Measurements from ENCODE around the gene C12orf57. TPM values are rescaled to one million over a fixed set of nuclear protein-coding genes. Genes with fewer than 3 reads are reported as not detected.

The C12orf57 gene
- total RNA-seq, 4 donors from 2014 or later: 175 to 220 (median 183) TPM

DNA sequence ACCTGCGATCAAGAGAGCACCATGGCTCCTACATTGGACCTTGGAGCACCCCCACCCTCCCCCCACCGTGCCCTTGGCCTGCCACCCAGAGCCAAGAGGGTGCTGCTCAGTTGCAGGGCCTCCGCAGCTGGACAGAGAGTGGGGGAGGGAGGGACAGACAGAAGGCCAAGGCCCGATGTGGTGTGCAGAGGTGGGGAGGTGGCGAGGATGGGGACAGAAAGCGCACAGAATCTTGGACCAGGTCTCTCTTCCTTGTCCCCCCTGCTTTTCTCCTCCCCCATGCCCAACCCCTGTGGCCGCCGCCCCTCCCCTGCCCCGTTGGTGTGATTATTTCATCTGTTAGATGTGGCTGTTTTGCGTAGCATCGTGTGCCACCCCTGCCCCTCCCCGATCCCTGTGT, 2.0 kb upstream of the C12orf57 start:
- H3K4me1 ChIP-seq: peaks cover 22 to 52% of the 10 kb centered on the region in 2 donors
- TF ChIP-seq POLR2A (IDR thresholded peaks at IDR 0.05): no peak
- TF ChIP-seq, protein P1, sequence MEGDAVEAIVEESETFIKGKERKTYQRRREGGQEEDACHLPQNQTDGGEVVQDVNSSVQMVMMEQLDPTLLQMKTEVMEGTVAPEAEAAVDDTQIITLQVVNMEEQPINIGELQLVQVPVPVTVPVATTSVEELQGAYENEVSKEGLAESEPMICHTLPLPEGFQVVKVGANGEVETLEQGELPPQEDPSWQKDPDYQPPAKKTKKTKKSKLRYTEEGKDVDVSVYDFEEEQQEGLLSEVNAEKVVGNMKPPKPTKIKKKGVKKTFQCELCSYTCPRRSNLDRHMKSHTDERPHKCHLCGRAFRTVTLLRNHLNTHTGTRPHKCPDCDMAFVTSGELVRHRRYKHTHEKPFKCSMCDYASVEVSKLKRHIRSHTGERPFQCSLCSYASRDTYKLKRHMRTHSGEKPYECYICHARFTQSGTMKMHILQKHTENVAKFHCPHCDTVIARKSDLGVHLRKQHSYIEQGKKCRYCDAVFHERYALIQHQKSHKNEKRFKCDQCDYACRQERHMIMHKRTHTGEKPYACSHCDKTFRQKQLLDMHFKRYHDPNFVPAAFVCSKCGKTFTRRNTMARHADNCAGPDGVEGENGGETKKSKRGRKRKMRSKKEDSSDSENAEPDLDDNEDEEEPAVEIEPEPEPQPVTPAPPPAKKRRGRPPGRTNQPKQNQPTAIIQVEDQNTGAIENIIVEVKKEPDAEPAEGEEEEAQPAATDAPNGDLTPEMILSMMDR (IDR thresholded peaks at IDR 0.05 in 4 of 5, conservative IDR thresholded peaks at IDR 0.05 in 1 of 5): no peak
- no peak overlapping the region for H3K4me3 ChIP-seq
- intact Hi-C loops (cut with DNase I; ENCODE audit: low total_unique reads): loop anchor here (5.0 kb wide), 2 partner anchors 74 to 151 kb away; partner anchors contain the start of genes C1R and TPI1
- DNase-seq (no peak), ATAC-seq (no peak)
- no peaks in the 10 kb centered on the region for H3K27me3 ChIP-seq
- peaks cover 0 to 11% of the 10 kb centered on the region in 2 donors for H3K36me3 ChIP-seq
- in situ Hi-C loops (cut with MboI; ENCODE audit: low sequenced_read_pairs in 4 of 4): loop anchor here in 2 of 4 donors (10.0 to 25.0 kb wide), 2 partner anchors 171 to 173 kb away; partner anchors contain the start of gene C1RL (in 1 of the 2)
- no peaks in the 10 kb centered on the region for H3K9me3 ChIP-seq
- peak overlapping the region in 1 of 4 donors; percentile 9 for H3K27ac ChIP-seq

DNA sequence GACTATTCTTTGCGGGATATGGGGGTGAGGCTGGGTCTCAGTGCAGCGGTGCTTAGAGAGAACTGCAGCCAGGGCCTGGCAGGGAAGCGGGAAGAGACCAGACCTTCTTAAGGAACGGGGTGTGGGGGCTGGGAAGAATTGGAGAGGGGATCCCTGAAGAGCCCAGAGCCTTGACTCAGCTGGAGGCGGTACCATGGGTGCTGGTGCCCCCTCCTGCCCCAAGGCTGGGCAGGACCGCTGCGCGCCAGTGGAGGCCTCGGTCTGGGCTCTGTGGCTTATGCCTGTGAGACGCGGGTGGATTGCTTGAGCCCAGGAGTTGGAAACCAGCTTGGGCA, 1.5 kb upstream of the C12orf57 start:
- peaks cover 22 to 47% of the 10 kb centered on the region in 2 donors for H3K4me1 ChIP-seq
- no peaks in the 10 kb centered on the region for H3K9me3 ChIP-seq
- H3K27me3 ChIP-seq: no peaks in the 10 kb centered on the region
- H3K36me3 ChIP-seq: peaks cover 0 to 16% of the 10 kb centered on the region in 2 donors
- DNase-seq: peak in 1 of 2 donors; percentile 43
- ATAC-seq: no peak
- TF ChIP-seq, protein P1 (IDR thresholded peaks at IDR 0.05 in 4 of 5, conservative IDR thresholded peaks at IDR 0.05 in 1 of 5): no peak
- no peak for TF ChIP-seq POLR2A (IDR thresholded peaks at IDR 0.05)
- intact Hi-C loops (cut with DNase I; ENCODE audit: low total_unique reads) (loop anchor here (5.0 kb wide), 2 partner anchors 75 to 150 kb away; partner anchors contain the start of genes C1R and TPI1), in situ Hi-C loops (cut with MboI; ENCODE audit: low sequenced_read_pairs in 4 of 4) (loop anchor here in 2 of 4 donors (10.0 to 25.0 kb wide), 2 partner anchors 170 to 173 kb away; partner anchors contain the start of gene C1RL (in 1 of the 2))
- peak overlapping the region; percentile 90 to 94 (median 93) for H3K27ac ChIP-seq
- H3K4me3 ChIP-seq: no peak overlapping the region

DNA sequence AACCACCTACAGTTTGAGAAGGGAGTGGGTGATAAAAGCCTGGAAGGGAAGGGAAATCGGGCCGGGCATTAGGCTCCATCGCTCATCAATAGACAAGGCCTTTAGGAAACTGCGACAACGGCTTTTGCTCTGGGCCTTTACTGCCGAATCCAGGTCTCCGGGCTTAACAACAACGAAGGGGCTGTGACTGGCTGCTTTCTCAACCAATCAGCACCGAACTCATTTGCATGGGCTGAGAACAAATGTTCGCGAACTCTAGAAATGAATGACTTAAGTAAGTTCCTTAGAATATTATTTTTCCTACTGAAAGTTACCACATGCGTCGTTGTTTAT, 467 bp upstream of the C12orf57 start:
- Histone ChIP-seq H3K27me3 (no peaks in the 10 kb centered on the region), H3K4me3 (peak overlapping the region; percentile 67 to 82 (median 78)), H3K36me3 (peaks cover 0 to 17% of the 10 kb centered on the region in 2 donors), H3K4me1 (peaks cover 19 to 40% of the 10 kb centered on the region in 2 donors), H3K9me3 (no peaks in the 10 kb centered on the region), H3K27ac (peak overlapping the region; percentile 90 to 94 (median 93))
- ATAC-seq (peak; percentile 81), DNase-seq (peak; percentile 82 to 88)
- in situ Hi-C loops (cut with MboI; ENCODE audit: low sequenced_read_pairs in 4 of 4) (loop anchor here in 2 of 4 donors (10.0 to 25.0 kb wide), 2 partner anchors 169 to 171 kb away; partner anchors contain the start of gene C1RL (in 1 of the 2)), intact Hi-C loops (cut with DNase I; ENCODE audit: low total_unique reads) (loop anchor here (1.0 to 5.0 kb wide), 3 partner anchors 75 to 149 kb away; partner anchors contain the start of genes C1R, LPCAT3 and TPI1)
- TF ChIP-seq, protein P1 (IDR thresholded peaks at IDR 0.05 in 4 of 5, conservative IDR thresholded peaks at IDR 0.05 in 1 of 5): no peak
- no peak for TF ChIP-seq POLR2A (IDR thresholded peaks at IDR 0.05)

DNA sequence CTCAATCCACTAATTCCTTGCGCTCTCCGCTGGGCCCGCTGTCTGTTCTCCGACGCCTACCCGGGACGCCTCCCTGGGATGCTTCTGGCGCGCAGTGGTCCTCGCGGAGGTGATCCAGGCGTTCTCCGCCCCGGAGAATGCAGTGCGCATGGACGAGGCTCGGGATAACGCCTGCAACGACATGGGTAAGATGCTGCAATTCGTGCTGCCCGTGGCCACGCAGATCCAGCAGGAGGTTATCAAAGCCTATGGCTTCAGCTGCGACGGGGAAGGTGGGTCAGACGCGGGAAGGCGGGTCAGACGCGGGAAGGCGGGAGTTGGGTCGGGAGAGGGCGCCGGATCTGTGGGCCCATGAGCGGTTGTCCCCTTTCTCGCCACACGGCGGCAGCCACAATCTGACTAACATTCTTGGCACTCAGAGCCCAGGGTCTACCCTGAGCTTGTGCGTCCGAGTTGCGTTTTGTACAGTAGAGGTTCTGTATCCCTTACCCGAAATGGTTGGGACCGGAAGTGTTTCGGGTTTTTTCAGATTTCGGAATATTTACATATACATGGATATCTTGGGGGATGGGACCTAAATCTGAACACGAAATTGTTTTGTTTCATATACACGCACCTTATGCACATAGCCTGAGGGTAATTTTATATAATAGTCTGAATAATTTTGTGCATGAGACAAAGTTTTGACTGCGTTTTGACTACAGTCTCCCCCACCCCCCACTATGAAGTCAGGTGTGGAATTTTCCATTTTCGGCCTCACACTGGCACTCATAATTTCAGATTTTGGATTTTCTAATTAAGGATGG, 762 bp downstream of the C12orf57 start:
- intact Hi-C loops (cut with DNase I; ENCODE audit: low total_unique reads) (loop anchor here (1.0 to 5.0 kb wide), 6 partner anchors 17 to 164 kb away; partner anchors contain the start of genes C1R, C1RL, EMG1 and PHB2), in situ Hi-C loops (cut with MboI; ENCODE audit: low sequenced_read_pairs in 4 of 4) (loop anchor here in 2 of 4 donors (10.0 to 25.0 kb wide), 2 partner anchors 168 to 170 kb away; partner anchors contain the start of gene C1RL (in 1 of the 2))
- no peak for TF ChIP-seq POLR2A (IDR thresholded peaks at IDR 0.05)
- TF ChIP-seq, protein P1 (IDR thresholded peaks at IDR 0.05 in 4 of 5, conservative IDR thresholded peaks at IDR 0.05 in 1 of 5): peak; percentile 89 to 96 (median 92)
- peak overlapping the region; percentile 67 to 82 (median 78) for H3K4me3 ChIP-seq
- peak; percentile 83 to 89 for DNase-seq
- peak; percentile 62 to 66 for ATAC-seq
- peaks cover 0 to 17% of the 10 kb centered on the region in 2 donors for H3K36me3 ChIP-seq
- peaks cover 13 to 30% of the 10 kb centered on the region in 2 donors for H3K4me1 ChIP-seq
- H3K27ac ChIP-seq: peak overlapping the region; percentile 90 to 94 (median 93)
- H3K9me3 ChIP-seq: no peaks in the 10 kb centered on the region
- H3K27me3 ChIP-seq: no peaks in the 10 kb centered on the region

All from gastrocnemius medialis (tissue), 4 donors.